Hematopoietic multipotent progenitor cell treated with erythropoietin and hydrocortisone succinate and interleukin-3 and kit ligand, for 15 days (in vitro differentiated cells): ENCODE data around the gene BRD3.
"Not testable (repeated sequence)": the region's sequence is repeated elsewhere in the genome, so short reads cannot be mapped to it uniquely, and the experiment has no call there.

Source experiments
- DNase-seq: peaks from one replicate; pipeline ENCODE4 v3.0.0-alpha.2; 2015; ENCODE audit warnings: low spot score

BRD3 gene

GRCh38 chr9:133992780-133993634, 74.8 kb downstream of the BRD3 start:
- DNase-seq: peak; percentile 17

- DNase-seq: no peak
Observed at GRCh38 chr9:133991964-133992779, 75.7 kb downstream of the BRD3 start, which contains the start of gene VAV2. Gene VAV2 (minus strand): TSS chr9:133992324. CDS start chr9:133992278, 46 bp downstream.

DNA sequence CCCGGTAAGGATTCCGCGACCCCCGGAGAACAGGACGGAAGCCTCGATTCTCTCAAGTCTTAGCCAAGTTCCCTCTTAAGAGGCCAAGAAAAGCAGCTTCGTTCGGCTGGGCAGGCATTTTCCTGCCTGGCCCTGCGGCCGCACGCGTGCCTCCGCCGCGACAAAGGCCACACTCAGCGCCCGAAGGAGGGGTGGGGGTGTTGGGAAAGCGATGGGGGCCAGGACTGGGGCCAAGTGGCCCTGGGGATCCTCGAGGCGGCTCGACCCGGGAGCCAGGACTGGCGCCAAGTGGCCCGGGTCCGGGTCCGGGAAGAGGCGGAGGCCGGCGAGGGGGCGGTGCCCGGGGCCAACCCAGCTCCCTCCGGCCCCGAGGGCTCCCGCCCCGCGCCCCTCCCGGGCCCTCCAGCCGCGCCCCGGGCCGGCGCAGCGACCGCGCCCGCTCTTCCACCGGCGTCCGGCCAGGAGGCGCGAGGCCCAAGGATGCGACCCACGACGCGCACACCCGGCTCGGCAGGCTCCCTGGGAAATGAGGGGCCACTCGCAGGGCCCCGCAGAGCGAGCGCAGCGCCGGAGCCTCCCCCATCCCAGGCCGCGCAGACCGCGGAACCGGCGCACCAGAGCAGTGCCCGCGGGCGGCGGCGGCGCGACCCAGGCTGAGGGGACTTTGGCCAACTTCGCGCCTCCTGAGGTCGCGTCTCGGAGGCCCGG, 76.5 kb downstream of the BRD3 start:
- no peak for DNase-seq

DNA sequence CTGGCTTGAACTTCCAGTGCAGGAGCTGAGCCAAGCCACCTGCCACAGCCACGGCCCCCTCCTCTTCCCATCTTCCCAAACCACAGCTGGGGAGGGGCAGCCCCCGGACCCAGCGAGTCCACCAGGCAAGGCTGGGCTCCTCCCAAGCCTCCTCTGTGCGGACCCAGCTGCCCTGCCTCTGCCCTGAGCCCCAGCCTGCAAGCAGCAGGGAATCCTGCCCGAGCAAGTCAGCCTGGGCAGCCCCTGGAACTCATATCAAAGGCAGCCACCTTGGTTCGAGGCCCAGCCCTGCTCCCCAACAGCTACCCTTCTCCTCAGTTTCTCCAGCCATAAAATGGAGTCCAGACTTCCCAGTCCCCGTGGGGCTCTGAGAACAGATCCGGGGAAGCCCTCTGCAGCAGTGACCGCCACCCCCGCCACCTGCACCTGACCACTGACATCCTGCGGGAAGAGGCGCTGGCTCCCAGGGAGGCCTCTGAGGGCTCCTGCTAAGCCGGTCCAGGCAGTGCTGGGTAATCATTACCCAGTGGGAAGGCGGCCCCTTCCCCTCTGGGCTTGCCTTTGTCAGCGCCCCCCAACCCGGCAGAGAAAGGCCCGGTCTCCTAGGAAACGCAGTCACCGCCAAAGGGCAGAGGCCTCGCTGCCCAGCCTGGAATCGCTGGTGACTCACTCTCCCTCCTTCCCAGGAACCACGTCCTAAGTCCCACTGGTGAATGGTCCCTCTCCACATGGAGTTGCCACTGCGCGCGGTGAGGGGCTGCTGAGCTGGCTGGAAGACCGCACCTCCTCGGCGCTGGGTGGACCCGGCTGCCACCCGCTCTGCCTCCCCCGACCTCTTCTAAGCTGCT, 77.2 kb downstream of the BRD3 start:
- no peak for DNase-seq

- DNase-seq: no peak
Observed at GRCh38 chr9:133989625-133990365, 78.0 kb downstream of the BRD3 start.

GRCh38 chr9:133988771-133989170, 79.1 kb downstream of the BRD3 start:
- not testable (repeated sequence) for DNase-seq

- DNase-seq: no peak
Observed at GRCh38 chr9:133987946-133988665, 79.7 kb downstream of the BRD3 start.

DNA sequence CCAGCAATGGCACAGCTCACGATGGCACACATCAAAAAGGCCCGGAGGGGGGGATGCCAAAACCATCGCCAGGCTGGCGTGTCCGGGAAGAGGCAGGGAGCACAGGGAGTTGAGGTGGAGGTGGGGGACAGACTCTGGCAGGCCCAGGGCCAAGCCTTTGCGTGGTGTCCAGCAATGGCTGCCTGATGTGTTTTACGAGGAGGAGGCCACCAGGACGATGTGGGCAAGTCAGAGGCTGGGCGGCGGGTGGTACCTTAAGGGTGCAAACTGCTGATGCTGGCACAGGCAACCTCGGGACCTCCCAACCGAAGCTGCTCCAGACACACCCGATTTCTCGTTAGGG, 80.4 kb downstream of the BRD3 start:
- no peak for DNase-seq

- DNase-seq: no peak
Observed at GRCh38 chr9:133986774-133987445, 80.9 kb downstream of the BRD3 start.

GRCh38 chr9:133986061-133986460, 81.8 kb downstream of the BRD3 start:
- DNase-seq: no peak

DNA sequence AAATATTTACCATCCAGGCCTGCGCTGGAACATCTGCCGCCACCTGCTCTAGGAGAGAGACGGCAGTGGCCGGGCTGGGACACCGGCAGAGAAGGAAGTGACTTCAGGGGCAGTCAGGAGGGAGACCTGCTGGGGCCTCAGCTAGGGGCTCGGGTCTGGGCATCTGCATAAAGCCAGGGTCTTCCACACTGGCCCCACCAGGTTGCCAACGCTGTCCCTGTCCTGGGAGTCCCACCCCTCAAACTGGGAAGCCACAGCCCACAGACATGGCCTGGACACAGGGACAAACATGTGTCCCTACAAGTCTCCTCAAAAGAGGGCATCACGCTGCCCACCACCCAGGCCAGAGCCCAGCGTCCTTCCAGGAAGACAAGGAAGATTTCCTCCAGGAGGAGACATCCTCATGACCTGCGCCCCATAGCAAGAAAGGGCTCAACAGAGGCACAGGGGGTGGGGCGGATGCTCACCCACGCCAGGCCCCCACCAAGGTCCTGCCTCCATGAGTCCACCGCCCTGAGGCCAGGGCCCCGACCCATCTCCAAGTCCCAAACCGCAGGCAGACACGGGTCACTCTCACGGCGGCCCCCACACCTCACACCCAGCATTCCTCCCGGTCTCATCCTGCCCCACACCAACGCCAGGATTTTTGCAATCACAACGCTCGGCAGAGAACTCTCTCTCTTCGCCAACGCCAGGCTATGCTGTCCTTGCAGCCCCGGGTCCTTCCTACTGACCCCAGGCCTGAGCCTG, 84.7 kb downstream of the BRD3 start:
- DNase-seq: no peak

- DNase-seq: no peak
Observed at GRCh38 chr9:133981958-133982681, 85.7 kb downstream of the BRD3 start.

DNA sequence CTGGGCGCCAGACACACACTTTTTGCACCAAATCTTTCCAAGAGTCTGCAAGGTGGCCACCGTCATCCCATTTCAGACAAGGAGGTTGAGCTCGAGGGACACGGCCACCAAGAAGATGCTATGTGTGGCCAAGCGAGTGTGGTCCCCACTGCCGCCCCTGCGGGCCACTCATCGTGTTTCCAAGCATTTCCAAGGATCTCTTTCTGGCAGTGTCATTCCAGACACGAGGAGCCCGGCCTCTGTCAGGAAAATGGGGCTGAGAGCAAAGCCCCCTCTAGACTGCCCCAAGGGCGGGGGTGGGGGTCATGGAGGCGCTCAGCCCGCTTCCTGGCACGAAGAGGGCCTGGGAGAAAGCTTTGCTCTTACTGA, 86.3 kb downstream of the BRD3 start:
- no peak for DNase-seq

GRCh38 chr9:133980864-133981588, 86.8 kb downstream of the BRD3 start:
- no peak for DNase-seq
